IPS DF 19.7 (cell line): ENCODE results near the gene SERINC2.

ENCODE experiments used
- DNase-seq: peaks from one replicate; pipeline ENCODE4 v3.0.0-alpha.2; 2013; ENCODE audit warnings: low read depth, low spot score

Gene SERINC2

DNA sequence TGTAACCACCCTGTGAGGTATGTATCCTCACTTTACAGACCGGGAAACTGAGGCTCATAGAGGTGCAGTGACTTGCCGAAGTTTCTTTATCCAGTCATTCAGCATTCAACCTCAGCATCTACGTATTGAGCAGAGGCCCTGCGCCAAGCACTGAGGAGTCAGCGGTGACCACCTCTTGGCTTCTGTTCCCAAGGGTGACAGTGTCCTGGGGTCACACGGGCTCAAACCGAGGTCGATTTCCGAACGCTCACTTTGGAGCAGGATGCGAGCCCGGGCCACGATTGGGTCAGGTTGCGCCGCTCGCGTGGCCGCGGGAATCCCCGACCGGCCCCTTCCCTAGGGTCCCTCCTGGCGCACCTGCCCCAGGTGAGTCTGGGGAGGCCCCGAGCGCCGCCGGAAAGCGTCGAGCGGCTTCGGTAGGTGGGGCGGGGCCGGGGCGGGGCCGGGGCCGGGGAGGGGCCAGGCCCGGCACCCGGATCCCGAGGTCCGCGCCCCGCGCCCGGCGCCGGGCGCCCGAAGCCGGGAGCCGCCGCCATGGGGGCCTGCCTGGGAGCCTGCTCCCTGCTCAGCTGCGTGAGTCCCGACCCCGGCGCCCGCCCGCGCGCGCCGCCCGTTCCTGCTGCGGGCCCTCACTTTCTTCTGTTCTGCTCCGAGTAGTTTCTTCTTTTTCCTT is at the start of gene SERINC2:
SERINC2 (plus strand) TSS at position 482 of the 673 bp plus-strand sequence; CDS start at position 535, 53 bp downstream.
- DNase-seq: no peak

DNA sequence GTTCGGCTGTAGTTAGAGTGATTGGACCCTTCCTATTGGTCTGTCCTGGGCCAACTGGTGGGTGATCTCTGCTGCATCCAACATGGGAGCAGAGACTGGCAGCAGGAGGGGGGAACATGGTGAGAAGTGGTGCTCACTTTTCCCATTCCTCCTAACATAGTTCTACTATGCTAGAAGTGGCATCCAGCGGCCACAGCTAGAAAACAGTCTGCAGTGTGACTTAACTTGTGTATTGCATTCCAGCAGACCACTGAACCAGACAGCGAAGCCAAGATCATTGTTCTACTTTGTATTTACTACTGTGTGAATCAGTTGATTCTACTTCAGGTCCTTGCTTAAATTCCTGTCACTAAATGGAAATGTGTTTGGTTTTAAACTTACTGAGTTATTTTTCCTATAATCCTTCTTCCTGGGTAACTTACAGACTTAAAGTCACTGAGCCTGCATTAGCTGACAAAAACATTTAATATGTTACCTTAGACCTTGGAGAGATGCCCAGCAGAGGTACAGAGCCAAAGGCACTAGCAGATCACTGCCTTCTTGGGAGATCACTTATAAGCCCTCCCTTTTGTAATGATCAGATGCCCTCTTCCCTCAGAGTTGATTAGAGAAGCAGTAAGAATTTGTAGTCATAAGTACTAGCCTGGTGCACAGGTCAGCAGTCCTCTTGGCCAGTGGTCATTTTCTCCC is 48.3 kb upstream of the SERINC2 start:
- no peak for DNase-seq

DNA sequence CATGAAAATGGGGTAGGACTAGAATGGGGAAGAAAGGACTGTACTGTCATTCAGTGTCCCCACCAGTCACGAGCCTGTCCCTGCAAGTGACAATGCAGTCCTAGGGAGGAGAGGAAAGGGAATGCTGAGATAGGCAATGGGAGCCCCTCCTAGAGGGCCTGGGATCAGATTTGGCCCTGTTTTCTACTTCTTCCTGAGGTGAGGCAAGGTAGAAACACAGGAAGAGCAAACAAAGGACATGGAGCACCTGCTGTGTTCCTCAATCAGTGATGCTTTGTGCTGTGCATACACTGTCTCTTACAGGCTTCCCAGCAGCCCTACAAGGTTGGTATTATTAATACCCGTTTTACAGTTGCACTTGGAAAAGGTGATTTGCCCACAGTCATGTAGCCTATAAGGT is 46.2 kb upstream of the SERINC2 start:
- no peak for DNase-seq

DNA sequence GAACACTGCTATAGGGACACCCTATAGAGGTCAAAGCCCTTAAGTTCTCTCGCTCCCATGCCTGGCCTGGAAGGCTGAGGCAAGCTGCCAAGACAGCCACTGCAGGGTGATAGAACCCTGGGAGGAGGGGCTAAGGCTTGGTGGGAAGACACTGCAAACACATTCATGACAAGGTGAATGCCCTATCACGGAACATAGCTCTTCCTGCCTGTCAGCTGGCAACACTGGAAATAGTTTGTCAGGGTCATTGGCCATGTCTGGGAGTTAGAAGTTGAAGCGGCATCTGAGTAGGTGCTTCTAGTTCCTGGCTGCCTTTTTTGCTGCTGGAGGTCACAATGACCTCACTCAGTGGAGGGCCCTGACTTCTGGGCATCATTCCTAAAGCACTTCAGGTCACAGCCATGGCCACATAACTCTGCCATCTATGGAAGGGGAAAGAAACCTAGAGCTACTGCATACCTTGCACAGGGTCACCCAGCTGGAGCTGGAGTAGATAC is 44.4 kb upstream of the SERINC2 start:
- DNase-seq: no peak

DNA sequence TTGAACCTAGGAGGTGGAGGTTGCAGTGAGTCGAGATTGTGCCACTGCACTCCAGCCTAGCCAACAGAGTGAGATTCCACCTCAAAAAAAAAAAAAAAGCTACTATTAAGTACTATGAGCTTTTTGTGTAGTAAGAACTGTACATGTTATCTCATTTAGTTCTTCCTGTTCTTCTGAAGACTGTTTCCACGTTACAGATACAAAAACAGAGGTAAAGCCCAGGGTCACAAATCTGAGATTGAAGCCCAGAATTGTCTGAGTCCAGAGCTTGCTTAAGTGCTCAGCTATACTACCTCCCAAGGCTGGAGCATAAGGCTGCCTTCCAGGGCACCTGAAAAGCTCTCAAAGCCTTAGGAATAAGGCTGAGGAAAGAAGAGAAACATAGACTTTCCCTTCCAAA is 43.0 kb upstream of the SERINC2 start:
- no peak for DNase-seq

DNA sequence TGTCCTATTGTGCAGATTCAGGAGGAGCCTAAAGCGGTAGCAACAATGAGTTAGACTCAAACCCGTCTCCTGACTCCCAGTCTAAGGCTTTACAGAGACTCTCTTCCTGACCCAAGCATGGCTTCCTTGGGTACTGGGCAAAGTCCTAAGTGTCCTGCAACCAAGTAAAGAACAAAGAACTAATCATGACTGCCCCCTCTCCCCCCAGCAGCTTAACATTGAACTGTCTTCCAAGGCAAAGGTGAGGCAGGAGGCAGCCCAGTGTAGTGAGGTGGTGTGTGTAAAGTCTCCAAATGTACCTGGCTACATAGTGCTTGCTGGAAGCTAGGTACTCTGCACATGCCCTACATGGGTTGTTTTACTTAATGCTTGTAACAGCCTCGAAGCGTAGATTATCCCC is 42.4 kb upstream of the SERINC2 start:
- no peak for DNase-seq

DNA sequence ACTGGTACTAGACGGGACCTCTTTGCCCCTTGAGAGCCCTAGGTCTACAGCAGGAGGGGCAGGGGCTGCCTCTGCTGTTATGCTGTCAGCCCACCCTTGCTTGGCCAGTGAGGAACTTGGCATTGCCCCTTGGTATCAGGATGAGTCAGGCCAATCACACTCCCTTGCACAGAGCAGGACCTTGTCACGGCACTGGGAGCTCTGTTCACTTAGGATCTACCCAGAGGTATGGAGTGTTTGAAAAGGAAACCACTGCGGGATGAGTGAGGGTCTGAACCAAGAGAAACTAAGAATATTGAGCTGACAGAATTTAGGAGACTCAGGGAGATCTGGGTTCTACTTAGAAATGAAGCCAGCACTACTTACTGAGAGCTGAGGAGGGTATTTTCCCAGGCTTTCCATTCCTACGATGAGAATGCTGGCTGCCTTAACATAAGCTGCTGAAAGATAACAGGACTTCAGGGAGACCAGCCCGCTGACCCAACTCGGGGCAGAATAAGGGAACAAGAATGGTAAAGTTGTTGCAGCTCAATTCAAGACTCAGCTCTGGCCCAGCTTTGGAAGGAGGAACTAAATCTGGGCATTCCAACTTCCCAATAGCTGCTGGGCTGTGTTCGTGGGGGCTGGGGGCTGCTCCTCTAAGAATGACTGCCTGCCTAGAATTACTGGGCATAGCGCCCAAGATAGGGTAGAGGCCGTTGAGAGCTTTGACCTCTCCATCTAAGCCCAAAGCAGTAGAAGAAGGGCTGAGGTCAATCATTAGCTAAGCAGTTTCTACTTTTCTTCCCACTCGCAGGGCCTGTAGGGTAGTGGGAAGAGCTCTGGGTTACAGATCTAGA is 41.7 kb upstream of the SERINC2 start:
- DNase-seq: no peak

DNA sequence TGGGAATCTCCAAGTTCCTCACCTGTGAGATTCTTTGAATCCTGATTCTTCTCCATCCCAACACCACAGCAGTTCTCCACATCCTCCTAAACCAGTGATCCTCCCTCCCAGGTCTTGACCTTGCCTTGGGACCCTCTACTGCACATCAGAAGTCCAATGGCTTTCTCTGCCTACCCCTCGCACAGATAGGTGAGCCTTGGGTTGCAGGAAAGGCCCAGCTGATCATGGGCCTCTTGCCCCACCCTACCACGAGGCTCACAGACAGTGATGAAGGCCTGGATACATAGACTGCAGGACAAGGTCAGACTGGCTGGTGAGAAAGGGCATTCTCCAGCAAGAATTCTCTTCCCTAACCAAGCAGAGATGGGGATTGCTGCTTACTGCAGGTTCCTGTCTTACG is 41.0 kb upstream of the SERINC2 start:
- no peak for DNase-seq

DNA sequence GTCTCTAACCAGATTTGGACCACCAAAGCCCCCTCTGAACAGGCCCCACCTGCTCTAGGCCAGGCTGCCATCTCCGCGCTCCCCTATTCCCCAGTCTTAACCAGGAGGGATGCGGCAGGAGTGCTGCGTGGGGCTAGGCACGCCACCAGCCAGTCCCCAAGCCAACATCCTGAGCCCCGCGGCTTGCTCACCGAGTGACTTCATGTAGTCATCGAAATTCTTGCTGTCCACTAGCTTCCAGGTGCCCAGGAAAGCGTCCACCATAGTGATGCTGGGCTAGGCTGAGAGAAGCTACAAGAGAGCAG is 40.3 kb upstream of the SERINC2 start:
- DNase-seq: no peak

DNA sequence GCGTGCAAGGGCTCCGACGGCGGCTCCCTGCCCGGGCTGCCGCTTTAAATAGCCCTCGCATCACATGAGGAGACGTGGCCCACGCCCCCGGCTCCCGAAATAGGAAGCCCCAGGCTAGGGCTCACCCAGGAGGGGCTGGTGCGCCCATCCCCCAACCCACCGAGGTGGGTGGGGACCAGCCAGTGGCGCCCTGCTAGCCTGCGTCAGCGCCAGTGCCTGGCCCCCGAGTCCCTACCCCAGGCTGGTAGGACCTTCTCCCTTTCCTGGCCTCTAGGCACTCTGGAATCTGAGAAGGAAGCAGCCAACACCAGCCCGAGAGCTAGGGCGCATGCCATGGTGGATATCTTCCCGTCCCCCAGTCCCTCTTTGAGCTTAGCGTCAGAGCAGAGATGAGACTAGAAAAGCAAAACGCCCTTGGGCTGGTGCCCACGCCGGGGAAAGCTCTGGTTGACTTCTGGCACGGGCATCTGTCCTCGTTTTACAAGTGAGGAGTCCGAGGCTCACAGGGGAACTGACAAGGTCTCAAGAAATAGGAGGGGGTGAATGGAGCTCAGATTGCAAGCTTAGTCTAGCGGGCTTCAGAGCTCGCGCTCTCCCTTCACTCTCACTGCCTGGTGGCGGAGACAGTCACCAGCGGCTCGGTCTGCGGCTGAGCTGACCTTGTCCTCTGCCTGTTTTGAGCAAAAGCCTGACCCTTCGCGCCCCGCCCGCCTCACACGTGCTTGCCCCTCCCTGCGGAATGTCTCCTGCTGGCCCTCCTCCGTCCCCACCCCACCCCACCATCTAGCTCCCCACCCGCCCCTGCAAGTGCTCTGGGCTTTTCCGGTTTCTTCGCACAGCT is 39.7 kb upstream of the SERINC2 start, which contains the start of gene FABP3:
FABP3 (minus strand) TSS at position 21 of the 841 bp plus-strand sequence. CDS start 62 bp downstream, outside the sequence.
- DNase-seq: no peak

DNA sequence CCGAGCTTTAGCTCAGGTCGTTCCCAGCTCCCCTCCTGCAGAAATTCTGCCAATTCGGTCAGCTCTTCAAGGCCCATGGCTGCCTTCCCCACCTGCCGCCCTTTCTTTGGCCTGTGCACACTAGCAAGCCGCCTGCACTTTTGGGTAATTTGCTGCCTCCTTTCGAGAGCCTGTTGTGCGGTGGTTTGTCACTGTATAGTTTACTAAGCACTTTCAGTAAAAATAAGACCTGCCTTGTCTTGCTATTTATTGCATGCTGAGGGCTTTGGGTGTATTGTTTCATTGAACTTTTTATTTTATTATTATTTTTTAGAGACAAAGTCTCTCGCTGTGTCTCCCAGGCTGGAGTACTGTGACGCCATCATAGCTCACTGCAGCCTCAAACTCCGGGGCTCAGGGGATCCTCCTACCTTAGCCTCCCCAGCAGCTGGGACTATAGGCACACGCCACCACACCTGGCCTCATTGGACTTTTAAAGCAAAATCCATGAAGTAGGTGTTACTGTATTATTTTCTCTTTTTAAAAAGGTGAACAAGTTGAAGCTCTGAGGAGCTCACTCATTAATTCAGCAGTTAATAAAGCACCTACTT is 39.0 kb upstream of the SERINC2 start:
- DNase-seq: no peak

DNA sequence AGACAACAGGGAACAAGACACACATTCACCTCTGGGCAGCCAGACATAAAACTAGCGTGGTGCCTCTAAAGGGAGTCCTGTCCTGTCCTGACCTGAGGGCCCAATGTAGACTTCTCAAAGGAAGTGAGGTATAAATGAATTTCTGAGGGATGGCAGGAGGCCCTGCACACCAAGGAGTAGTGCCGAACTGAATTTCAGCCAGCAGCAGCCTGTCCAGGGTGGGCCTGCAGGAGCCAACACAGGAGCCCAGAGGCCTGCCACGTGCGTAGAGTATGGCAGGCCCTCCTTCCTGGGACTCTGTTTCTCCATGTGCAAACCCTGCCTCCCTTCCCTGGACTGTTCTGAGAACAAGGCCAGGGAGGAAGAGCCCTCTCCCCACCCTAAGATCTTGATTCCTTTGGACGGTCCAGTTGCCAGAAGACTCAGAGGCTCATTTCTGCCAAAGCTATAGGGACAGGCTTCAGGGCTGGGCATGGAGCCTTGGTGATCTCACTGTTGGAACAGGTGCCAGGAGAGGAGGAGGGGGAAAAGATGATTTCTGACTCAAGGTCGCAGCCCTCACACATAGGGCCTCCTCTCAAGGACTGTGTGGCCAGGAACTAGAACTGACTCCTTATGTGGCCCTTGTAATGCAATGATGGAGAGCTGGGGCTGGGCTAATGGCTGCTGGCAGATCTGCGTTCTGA is 38.4 kb upstream of the SERINC2 start:
- DNase-seq: no peak

DNA sequence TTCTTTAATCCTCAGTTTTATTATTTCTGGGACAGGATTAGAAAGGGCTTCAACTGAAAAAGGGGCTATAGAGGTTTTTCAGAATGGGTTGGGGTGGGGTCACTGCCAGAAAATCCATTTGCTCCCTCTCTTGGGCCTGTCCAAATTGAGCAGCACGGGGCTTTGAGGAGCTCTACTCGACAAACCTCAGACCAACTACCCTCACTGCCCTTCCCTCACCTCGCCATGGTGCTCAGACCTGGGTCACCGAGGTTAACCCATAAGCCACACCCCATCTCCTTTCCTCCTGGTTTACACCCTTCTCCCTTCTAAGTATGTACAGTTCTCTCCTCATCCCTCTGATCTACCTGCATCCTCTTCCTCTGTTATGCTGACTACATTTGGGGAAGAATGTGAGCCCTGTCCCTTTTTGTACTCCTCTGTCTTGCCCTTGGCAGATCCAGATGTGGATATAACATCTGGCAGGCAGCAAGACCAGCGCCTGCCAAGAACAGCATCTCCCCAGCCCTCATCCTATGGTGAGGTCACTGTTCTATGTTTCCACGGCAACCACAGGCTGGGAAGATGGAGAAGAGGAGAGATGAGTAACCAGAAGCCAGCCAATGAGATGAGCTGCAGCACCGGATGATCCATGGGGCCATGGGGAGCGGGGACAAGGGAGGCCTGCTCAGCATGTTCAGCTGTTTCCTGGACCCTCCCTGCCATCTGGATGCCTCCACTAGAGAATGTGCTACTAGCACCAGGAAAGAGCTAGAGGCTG is 36.5 kb upstream of the SERINC2 start:
- DNase-seq: no peak

DNA sequence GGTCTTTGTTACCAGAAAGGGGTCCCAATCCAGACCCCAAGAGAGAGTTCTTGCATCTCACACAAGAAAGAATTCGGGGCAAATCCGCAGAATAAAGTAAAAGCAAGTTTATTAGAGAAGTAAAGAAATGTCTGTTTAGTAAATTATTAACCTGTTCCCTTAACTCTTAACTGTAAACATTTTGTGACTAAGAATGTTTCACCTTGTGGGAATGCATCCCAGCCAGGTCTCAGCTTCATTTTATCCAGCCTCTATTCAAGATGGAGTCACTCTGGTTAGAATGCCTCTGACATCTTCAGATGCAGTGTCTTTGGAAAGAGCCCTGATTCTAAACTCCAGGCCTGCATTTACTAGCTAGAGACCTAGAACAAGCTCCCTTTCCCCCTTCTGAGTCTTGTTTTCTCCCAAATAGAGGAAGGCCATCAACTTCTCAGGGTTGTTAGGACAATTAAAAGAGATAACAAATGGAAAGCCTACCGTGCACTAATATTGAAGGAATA is 35.6 kb upstream of the SERINC2 start:
- DNase-seq: no peak

DNA sequence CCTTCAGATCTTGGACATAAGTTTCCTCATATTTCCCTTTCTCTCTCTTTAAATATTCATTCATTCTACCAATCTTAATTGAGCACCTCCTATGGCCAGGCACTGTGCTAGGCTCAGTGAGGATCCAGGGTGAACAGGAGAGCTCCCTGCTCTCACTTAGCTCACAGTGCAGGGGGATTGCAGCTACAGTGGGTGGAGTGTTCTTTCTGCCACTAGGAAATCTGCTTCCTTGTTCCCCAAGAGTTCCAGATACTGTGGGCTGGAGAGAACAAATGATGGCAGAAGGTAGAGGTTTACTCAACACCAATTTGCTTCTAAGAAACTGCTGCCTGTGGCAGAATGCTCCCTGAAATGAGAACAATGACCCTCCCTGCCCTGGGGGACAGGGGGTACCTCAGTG is 35.0 kb upstream of the SERINC2 start:
- no peak for DNase-seq

DNA sequence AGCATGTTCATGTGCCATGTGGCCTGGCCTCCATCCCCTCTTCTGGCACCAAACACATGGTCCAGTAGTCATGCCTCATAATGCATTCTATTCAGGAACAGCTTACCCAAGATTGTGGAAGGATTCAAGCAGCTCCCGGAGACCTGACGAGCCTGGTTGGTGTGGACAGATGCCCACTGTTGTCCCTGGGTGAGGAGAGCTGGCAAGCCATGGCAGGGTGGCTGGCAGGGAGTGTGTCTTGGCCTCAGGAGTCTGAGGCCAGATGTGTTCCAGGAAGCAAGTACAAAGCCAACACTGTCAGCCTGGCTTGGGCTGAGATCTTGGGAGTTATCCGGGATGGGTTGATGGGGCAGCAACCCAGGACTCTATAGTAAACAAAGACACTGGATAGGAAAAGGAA is 32.8 kb upstream of the SERINC2 start:
- DNase-seq: no peak

DNA sequence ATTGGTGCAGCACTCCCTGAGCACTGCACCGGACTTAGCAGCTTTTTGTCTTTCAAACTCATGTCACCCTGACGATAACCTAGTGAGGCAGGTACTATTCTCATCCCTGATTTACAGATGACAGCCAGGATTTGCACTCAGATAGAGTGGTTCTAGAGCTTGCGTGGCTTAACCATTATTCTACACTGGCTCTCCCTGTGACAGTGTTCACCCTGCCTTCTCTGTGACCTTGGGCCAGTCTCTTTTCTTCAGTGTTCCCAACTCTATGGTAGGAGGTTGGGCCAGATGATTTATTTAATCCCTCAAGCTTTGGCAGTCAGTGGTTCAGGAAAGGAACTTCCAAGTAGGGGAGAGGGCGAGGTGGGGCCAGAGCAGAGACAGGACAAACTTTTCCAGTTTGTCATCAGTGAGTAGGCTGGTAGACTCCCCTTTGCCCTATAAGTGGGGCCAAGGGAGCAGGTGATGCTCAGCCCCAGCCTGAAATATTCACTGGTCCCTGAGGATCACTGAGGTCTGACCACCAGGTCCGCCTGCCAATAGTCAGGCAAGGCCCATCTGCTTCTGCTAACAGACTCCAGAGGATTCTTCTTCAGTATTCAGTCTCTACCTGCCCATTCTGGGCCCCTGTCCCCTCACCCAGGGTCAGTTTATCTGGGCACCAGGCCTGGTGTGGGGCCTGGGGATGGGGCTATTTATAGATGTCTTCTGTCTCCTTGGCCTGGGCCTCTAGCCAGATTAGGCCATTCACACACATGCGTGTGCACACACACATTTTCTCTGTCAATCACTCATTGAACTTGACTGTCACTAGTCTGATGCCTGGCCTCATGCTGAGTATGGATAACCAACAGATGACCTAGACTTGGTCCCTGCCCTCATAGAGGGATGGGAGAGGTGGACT is 31.4 kb upstream of the SERINC2 start:
- DNase-seq: no peak

DNA sequence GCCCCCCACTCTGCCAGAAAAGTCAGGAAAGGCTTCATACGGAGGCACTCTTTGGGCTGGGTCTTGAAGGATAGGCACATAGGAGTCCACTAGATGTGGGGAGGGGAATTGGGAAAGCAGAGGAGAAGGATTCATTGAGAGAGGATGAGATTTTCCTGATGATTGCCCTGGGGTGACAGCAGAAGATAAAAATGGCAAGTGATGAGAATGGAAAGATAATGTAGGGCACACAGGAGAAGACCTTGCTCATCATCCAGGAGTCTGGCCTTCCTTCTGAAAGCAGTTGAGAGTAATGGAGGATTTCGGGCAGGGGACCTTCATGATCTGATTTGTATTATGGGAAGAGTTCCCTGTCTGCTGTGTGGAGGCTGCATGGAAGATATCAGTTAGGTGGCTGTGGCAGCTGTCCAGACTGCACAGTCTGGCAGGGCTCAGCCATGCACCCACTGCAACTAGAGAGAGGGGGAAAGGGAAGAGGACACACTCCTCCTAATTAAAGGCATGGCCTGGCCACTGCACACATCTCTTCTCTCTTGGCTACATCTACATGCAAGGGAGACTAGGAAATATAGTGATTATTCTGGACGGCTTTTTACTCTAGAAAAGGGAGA is 30.5 kb upstream of the SERINC2 start:
- DNase-seq: no peak
